Measurements from ENCODE around the gene SETD1B.
"Not testable (repeated sequence)": the region's sequence is repeated elsewhere in the genome, so short reads cannot be mapped to it uniquely, and the experiment has no call there.

Gene SETD1B

GRCh38 chr12:121803861-121804416 lies at the start of gene SETD1B:
TSS of gene SETD1B (plus strand) at chr12:121804009. CDS start at chr12:121804738, 729 bp downstream.
- DNase-seq = peak; percentile 55

GRCh38 chr12:121754836-121755235 lies 49.0 kb upstream of the SETD1B start:
- no peak for DNase-seq

GRCh38 chr12:121755591-121755990 lies 48.2 kb upstream of the SETD1B start:
- no peak for DNase-seq

GRCh38 chr12:121758536-121758935 lies 45.3 kb upstream of the SETD1B start:
- not testable (repeated sequence) for DNase-seq

- DNase-seq = no peak
These were observed 41.5 kb upstream of the SETD1B start for GRCh38 chr12:121762269-121762668.

- DNase-seq = no peak
These were observed 39.0 kb upstream of the SETD1B start for GRCh38 chr12:121764808-121765207.

GRCh38 chr12:121765573-121765972 lies 38.2 kb upstream of the SETD1B start:
- DNase-seq = no peak

GRCh38 chr12:121766290-121767039 lies 37.3 kb upstream of the SETD1B start:
- no peak for DNase-seq

- no peak for DNase-seq
These were observed 36.2 kb upstream of the SETD1B start for GRCh38 chr12:121767525-121768016.

- DNase-seq = no peak
These were observed 34.4 kb upstream of the SETD1B start for GRCh38 chr12:121769297-121769830.

- no peak for DNase-seq
These were observed 33.9 kb upstream of the SETD1B start for GRCh38 chr12:121769831-121770301.

- no peak for DNase-seq
These were observed 33.4 kb upstream of the SETD1B start for GRCh38 chr12:121770388-121770787.

GRCh38 chr12:121770813-121771625 lies 32.8 kb upstream of the SETD1B start:
- DNase-seq = no peak

- DNase-seq = peak; percentile 70
These were observed 30.6 kb upstream of the SETD1B start for GRCh38 chr12:121773011-121773777.

GRCh38 chr12:121774968-121775474 lies 28.8 kb upstream of the SETD1B start:
- DNase-seq = no peak

- no peak for DNase-seq
These were observed 28.3 kb upstream of the SETD1B start for GRCh38 chr12:121775501-121775900.

GRCh38 chr12:121776190-121777098 lies 27.4 kb upstream of the SETD1B start:
- DNase-seq = peak; percentile 89

GRCh38 chr12:121778567-121779421 lies 25.0 kb upstream of the SETD1B start:
- DNase-seq = no peak

GRCh38 chr12:121779422-121779895 lies 24.4 kb upstream of the SETD1B start:
- DNase-seq = no peak

GRCh38 chr12:121780429-121780828 lies 23.4 kb upstream of the SETD1B start:
- no peak for DNase-seq

Measured in suppressor macrophage treated with lipopolysaccharide for 4 hours (primary cell).